ENCODE measurements around the gene PRDM1. TPM values are rescaled to one million over a fixed set of nuclear protein-coding genes. Genes with fewer than 3 reads are reported as not detected.
A peak's percentile ranks its signal among the peaks of the same experiment; 100 is the strongest.

Gene PRDM1
- 100 to 1,000 TPM; 112 to 115 TPM for total RNA-seq

GRCh38 chr6:106085984-106086813 is at the start of gene PRDM1:
Gene PRDM1 (plus strand): TSS chr6:106086336. CDS start chr6:106086554, 218 bp downstream.
- peak within 1 kb of the TSS; percentile 71 for H3K27ac Mint-ChIP-seq
- ChIA-PET POLR2A (interaction anchor here (0.6 to 6.0 kb wide), 31 partner anchors 11 to 628 kb away, joined by 3 to 207 read pairs (median 5); partner anchors contain the start of gene ATG5), CTCF (interaction anchor here (0.8 to 5.5 kb wide), 24 partner anchors 8 to 656 kb away, joined by 3 to 56 read pairs (median 4); no protein-coding TSS in a partner anchor)
- peak within 1 kb of the TSS; percentile 97 for H3K4me3 Mint-ChIP-seq
- H3K4me1 Mint-ChIP-seq = peaks cover 68% of the 10 kb centered on the region
- H3K9me3 Mint-ChIP-seq = no peaks in the 10 kb centered on the region
- H3K36me3 Mint-ChIP-seq (ENCODE audit: low read depth) = peaks cover 53% of the 10 kb centered on the region
- DNase-seq = peak; percentile 90
- H3K27me3 Mint-ChIP-seq = no peaks in the 10 kb centered on the region

DNA sequence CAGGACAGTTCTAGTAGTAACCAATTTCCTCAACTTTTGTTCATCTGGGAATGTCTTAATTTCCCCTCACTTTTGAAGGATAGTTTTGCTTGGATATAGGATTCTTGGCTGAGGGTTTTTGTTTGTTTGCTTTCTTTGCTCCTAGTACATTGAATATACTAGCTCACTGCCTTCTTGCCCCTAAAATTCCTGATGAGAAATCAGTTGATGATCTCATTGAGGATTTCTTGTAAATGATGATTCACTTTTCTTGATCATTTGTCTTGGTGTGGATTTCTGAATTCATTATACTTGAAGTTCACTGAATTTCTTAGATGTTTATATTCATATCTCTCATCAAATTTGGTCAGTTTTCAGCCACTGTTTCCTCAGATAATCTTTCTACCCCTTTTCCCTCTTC is 49.1 kb upstream of the PRDM1 start:
- ChIA-PET CTCF (no interaction called here), POLR2A (interaction anchor here (1.1 kb wide), 1 partner anchor 46 kb away, joined by 3 read pairs; no protein-coding TSS in a partner anchor)
- H3K27me3 Mint-ChIP-seq = no peaks in the 10 kb centered on the region
- peak overlapping the region; percentile 57 for H3K27ac Mint-ChIP-seq
- peaks cover 18% of the 10 kb centered on the region for H3K36me3 Mint-ChIP-seq (ENCODE audit: low read depth)
- no peak for DNase-seq
- H3K4me1 Mint-ChIP-seq = peaks cover 38% of the 10 kb centered on the region
- peaks cover 18% of the 10 kb centered on the region for H3K9me3 Mint-ChIP-seq
- no peak overlapping the region for H3K4me3 Mint-ChIP-seq

DNA sequence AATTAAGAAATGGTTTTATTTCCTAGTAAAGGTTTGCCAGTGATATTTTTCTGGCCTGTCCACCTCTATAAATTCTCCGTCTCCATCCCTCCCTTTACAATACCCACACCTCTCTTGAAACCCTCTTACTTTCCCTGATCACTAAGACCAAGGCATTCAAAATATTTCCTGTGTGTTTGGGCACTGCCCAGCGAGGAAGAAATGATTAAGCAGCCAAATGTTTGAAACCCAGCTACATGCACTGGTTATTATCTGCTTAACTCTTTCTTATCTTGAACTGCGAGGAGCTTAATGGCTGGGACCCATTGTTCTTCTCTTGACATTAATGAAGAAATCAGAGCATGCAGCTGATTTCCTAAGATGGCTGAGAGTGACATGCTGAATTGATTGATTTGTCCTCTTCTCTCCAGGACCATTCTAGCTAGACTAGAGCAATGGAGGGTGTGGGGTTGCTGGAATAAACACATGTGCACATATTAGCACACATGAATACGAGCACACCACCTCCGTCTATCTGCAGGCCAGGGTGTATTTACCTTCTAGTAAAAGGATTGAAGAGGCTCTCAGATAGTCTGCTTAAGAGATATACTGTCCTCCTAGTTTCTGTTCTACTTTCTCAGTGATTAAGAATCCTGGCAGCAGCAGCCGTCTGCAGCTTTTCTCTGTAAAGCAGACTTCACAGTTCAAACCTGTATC is 46.1 kb upstream of the PRDM1 start:
- H3K4me1 Mint-ChIP-seq = peaks cover 30% of the 10 kb centered on the region
- ChIA-PET CTCF (interaction anchor here (1.5 to 1.8 kb wide), 3 partner anchors 29 to 305 kb away, joined by 3 to 5 read pairs (median 4); no protein-coding TSS in a partner anchor), POLR2A (interaction anchor here (1.6 to 2.1 kb wide), 2 partner anchors 46 to 48 kb away, joined by 4 to 6 read pairs; partner anchors contain the start of gene PRDM1)
- DNase-seq = no peak
- H3K27me3 Mint-ChIP-seq = no peaks in the 10 kb centered on the region
- H3K4me3 Mint-ChIP-seq = no peak overlapping the region
- H3K27ac Mint-ChIP-seq = no peak overlapping the region
- H3K9me3 Mint-ChIP-seq = peaks cover 19% of the 10 kb centered on the region
- H3K36me3 Mint-ChIP-seq (ENCODE audit: low read depth) = peaks cover 20% of the 10 kb centered on the region

DNA sequence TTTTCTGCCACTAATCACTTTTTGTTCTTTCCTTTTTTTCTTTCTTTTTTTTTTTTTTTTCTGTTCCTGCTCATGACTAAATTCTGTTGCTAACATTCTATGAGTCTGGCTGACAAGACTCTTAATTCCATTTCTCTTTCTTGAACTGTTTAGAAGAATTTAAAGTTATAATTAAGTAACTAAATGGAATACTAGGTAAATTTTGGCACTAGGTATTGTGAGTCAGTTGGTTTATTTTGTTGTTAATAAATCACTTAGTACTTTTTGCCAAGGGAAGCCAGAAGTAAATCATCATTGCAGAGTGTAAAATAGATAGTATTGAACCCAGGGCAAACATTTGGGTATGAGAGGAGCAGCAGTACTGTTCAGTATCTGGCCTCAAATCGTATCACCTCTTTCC is 42.0 kb upstream of the PRDM1 start:
- H3K4me3 Mint-ChIP-seq = no peak overlapping the region
- H3K36me3 Mint-ChIP-seq (ENCODE audit: low read depth) = peaks cover 3% of the 10 kb centered on the region
- H3K9me3 Mint-ChIP-seq = peaks cover 3% of the 10 kb centered on the region
- ChIA-PET CTCF (interaction anchor here (0.7 kb wide), 1 partner anchor 144 kb away, joined by 4 read pairs; no protein-coding TSS in a partner anchor), POLR2A (no interaction called here)
- H3K4me1 Mint-ChIP-seq = peaks cover 13% of the 10 kb centered on the region
- H3K27ac Mint-ChIP-seq = no peak overlapping the region
- DNase-seq = no peak
- H3K27me3 Mint-ChIP-seq = no peaks in the 10 kb centered on the region

DNA sequence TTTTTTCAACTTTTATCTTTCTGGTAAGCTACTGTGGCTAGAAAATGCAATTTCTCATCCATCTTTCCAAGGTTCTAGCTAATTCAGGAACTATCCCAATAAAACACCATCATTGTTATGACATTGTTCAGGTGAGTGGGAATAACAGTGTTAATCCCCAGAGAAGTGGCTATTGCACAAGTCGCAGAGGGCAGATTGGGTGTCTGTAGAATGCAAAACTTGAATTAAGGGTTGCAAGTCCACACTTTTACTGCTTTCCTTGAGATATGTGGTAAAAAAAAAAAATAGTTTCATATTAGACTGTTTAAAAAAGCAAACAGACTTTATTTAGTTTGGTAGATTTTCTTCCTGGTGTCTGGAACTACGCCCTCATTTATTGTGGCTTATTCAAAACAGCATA is 41.1 kb upstream of the PRDM1 start:
- no peak overlapping the region for H3K27ac Mint-ChIP-seq
- CTCF ChIA-PET = interaction anchor here (0.5 kb wide), 1 partner anchor 84 kb away, joined by 5 read pairs; no protein-coding TSS in a partner anchor
- no peak overlapping the region for H3K4me3 Mint-ChIP-seq
- H3K27me3 Mint-ChIP-seq = no peaks in the 10 kb centered on the region
- H3K36me3 Mint-ChIP-seq (ENCODE audit: low read depth) = peaks cover 2% of the 10 kb centered on the region
- peaks cover 2% of the 10 kb centered on the region for H3K9me3 Mint-ChIP-seq
- H3K4me1 Mint-ChIP-seq = peaks cover 8% of the 10 kb centered on the region
- POLR2A ChIA-PET = no interaction called here
- DNase-seq = no peak

DNA sequence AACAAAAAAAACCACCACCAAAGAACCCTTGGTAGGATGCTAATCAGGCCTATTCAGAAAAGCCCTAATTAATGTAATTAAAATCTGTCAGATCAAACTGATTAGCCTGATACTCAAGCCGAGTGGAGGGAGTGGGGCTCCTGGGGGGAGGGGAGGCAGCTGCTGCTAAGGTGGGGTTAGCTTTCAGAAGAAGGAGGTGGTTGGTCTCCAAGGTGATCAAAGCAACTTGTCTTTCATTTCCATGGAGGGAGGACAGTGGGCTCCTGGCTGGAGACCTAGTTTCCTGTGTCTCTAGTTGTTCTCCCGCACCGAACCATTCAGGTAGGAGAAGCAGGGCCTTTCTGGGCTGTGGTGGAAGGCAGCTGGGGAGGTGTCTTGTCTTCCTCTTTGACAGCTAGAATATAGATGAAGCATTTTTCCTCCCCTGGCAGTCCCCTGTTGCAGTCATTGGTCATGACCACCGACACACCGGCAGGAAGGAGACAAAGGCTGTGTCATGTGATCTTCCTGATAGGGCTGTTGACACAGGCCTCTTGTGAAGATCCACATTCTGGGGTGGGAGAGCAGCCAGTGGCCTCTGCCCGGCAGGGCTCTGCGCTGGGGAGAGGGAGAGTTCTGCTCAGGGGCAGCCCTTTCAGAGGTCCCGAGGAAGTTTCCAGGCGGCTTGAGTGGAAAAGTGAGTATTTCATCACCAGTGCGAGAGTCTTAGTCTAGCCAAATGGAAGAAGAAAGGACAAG is 39.9 kb upstream of the PRDM1 start:
- CTCF ChIA-PET = interaction anchor here (2.5 kb wide), 1 partner anchor 10 kb away, joined by 6 read pairs; no protein-coding TSS in a partner anchor
- peaks cover 8% of the 10 kb centered on the region for H3K4me1 Mint-ChIP-seq
- H3K27ac Mint-ChIP-seq = no peak overlapping the region
- POLR2A ChIA-PET = no interaction called here
- DNase-seq = no peak
- H3K36me3 Mint-ChIP-seq (ENCODE audit: low read depth) = peaks cover 2% of the 10 kb centered on the region
- H3K27me3 Mint-ChIP-seq = no peaks in the 10 kb centered on the region
- H3K9me3 Mint-ChIP-seq = peaks cover 2% of the 10 kb centered on the region
- no peak overlapping the region for H3K4me3 Mint-ChIP-seq

DNA sequence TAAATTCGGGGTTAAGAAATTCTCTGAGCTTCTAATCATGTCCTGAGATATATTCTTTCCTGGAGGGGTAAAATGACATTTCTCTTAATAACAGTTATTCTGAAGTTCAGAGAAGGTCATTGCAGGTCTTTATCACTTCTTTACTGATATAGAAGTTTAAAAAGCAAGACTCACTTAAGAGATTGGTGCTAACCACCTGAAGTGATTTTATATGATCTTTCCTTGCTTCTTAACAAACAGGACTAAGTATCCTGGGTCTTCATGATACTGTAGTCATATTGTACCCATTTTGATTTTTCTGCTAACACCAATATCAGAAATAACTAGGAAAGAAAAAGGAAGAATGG is 39.3 kb upstream of the PRDM1 start:
- Mint-ChIP-seq H3K27me3 (no peaks in the 10 kb centered on the region), H3K4me3 (no peak overlapping the region), H3K4me1 (peaks cover 8% of the 10 kb centered on the region), H3K27ac (no peak overlapping the region), H3K9me3 (peaks cover 2% of the 10 kb centered on the region), H3K36me3 (ENCODE audit: low read depth) (peaks cover 2% of the 10 kb centered on the region)
- no peak for DNase-seq
- ChIA-PET POLR2A (no interaction called here), CTCF (interaction anchor here (2.5 kb wide), 1 partner anchor 9 kb away, joined by 6 read pairs; no protein-coding TSS in a partner anchor)

DNA sequence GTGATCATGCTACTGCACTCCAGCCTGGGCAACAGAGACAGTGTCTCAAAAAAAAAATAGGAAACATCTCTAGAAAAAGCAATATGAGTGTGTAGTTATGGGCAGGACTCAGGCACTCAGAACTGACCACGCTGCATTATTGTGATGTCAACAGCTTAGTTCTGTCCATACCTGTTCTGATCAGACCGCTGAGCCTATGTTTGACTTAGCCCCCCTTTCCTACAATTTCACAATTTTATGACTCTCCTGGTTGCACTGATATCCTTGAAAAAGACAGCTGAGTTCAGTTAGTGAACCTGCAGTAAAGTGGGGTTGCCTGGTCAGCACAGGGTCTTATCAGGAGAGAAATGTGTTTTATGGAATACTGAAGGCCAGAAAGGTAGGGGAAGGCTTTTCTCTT is 37.8 kb upstream of the PRDM1 start:
- Mint-ChIP-seq H3K27me3 (no peaks in the 10 kb centered on the region), H3K36me3 (ENCODE audit: low read depth) (peaks cover 2% of the 10 kb centered on the region), H3K27ac (no peak overlapping the region), H3K4me3 (no peak overlapping the region), H3K4me1 (peaks cover 8% of the 10 kb centered on the region), H3K9me3 (peaks cover 2% of the 10 kb centered on the region)
- CTCF ChIA-PET = interaction anchor here (2.5 kb wide), 1 partner anchor 8 kb away, joined by 6 read pairs; no protein-coding TSS in a partner anchor
- DNase-seq = no peak
- POLR2A ChIA-PET = no interaction called here

GRCh38 chr6:106050538-106050937 is 35.6 kb upstream of the PRDM1 start:
- H3K9me3 Mint-ChIP-seq = no peaks in the 10 kb centered on the region
- H3K4me3 Mint-ChIP-seq = no peak overlapping the region
- CTCF ChIA-PET = no interaction called here

DNA sequence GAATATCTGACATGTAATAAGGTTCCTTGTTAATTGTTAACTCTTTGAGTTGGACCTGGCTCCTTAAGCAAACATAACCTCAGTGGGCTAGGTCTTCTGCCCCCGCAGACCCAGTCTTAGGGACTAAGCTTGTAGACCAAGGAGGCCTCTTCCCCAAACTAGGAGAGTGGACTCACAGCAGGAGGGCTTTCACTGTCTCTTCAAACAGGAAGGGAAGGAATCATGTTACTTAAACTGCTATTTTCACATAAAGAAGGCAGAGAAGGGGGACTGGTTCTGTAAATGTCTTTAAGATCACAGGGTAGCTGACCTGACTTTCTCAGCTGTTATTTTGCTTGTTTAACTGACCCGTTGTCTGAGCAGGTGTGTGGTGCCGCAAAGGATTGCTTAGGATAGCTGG is 34.9 kb upstream of the PRDM1 start:
- Mint-ChIP-seq H3K9me3 (no peaks in the 10 kb centered on the region), H3K4me3 (no peak overlapping the region), H3K27me3 (peaks cover 2% of the 10 kb centered on the region), H3K36me3 (ENCODE audit: low read depth) (no peaks in the 10 kb centered on the region), H3K4me1 (peaks cover 16% of the 10 kb centered on the region), H3K27ac (no peak overlapping the region)
- no peak for DNase-seq
- ChIA-PET CTCF (no interaction called here), POLR2A (no interaction called here)

More at GRCh38 chr6:106050538-106050937, 35.6 kb upstream of the PRDM1 start:
- DNase-seq = no peak
- H3K27me3 Mint-ChIP-seq = peaks cover 2% of the 10 kb centered on the region
- H3K36me3 Mint-ChIP-seq (ENCODE audit: low read depth) = no peaks in the 10 kb centered on the region
- POLR2A ChIA-PET = no interaction called here
- H3K4me1 Mint-ChIP-seq = peaks cover 12% of the 10 kb centered on the region
- H3K27ac Mint-ChIP-seq = no peak overlapping the region

GRCh38 chr6:106053484-106054205 is 32.5 kb upstream of the PRDM1 start:
- Mint-ChIP-seq H3K27ac (no peak overlapping the region), H3K27me3 (peaks cover 2% of the 10 kb centered on the region), H3K36me3 (ENCODE audit: low read depth) (no peaks in the 10 kb centered on the region), H3K9me3 (no peaks in the 10 kb centered on the region), H3K4me1 (peaks cover 27% of the 10 kb centered on the region), H3K4me3 (no peak overlapping the region)
- POLR2A ChIA-PET = interaction anchor here (0.6 kb wide), 1 partner anchor 48 kb away, joined by 3 read pairs; no protein-coding TSS in a partner anchor
- no peak for DNase-seq
- CTCF ChIA-PET = no interaction called here

DNA sequence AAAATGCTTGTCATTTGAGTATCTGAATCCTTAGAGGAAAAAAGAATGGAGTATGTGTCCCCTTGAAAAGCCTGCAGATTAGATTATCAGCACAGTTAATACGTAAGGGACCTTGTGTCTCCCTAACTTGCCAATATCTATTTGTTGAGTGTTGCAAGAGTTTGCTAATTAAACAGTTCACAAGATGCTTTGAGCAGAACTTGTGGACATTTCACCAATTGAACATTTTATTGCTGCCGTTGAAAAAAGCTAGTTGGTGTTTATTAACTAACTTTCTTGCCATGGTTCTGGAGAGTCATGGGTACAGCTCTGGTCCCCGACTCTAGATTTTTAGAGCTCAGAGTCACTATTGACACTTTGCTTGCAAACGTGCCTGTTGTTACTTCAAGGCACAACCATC is 30.6 kb upstream of the PRDM1 start:
- CTCF ChIA-PET = interaction anchor here (1.2 to 1.5 kb wide), 2 partner anchors 8 to 30 kb away, joined by 5 to 6 read pairs; partner anchors contain the start of gene PRDM1
- Mint-ChIP-seq H3K27ac (no peak overlapping the region), H3K9me3 (no peaks in the 10 kb centered on the region), H3K4me1 (peaks cover 26% of the 10 kb centered on the region), H3K36me3 (ENCODE audit: low read depth) (no peaks in the 10 kb centered on the region), H3K4me3 (no peak overlapping the region), H3K27me3 (peaks cover 2% of the 10 kb centered on the region)
- POLR2A ChIA-PET = interaction anchor here (1.2 to 1.9 kb wide), 2 partner anchors 60 to 63 kb away, joined by 3 to 7 read pairs; no protein-coding TSS in a partner anchor
- no peak for DNase-seq
